H1 (cell line): ENCODE data around the gene LHFPL6. TPM values are rescaled to one million over a fixed set of nuclear protein-coding genes. Genes with fewer than 3 reads are reported as not detected.

Experiments
- BCL11A ChIP-seq, 2 experiments: IDR thresholded peaks; one replicate each; pipeline ENCODE4 v1.6.1; 2011; ENCODE audit warnings: low read depth in 2 of 2, low read length in 2 of 2, mild to moderate bottlenecking in 2 of 2
- CBX8 ChIP-seq: fragments of 300-800, 300-1000 bp; sonication (generic); IDR thresholded peaks from 2 replicates; pipeline ENCODE4 v1.7.1; 2016; ENCODE audit warnings: low read depth, low read length, borderline replicate concordance
- FOSL1 ChIP-seq: IDR thresholded peaks from 2 replicates; pipeline ENCODE4 v1.6.1; 2011; ENCODE audit warnings: mild to moderate bottlenecking, low read depth, low read length, moderate library complexity; ENCODE audit not compliant: insufficient read depth
- GABPA ChIP-seq: IDR thresholded peaks from 2 replicates; pipeline ENCODE4 v1.6.1; 2011; ENCODE audit warnings: mild to moderate bottlenecking, low read length, moderate library complexity, borderline replicate concordance; ENCODE audit not compliant: insufficient read depth
- JUND ChIP-seq: IDR thresholded peaks from 2 replicates; pipeline ENCODE4 v1.6.1; 2011; ENCODE audit warnings: mild to moderate bottlenecking, improper control_type of control experiment, low read length
- NANOG ChIP-seq: IDR thresholded peaks from 2 replicates; pipeline ENCODE4 v1.6.1; 2011; ENCODE audit warnings: low read length, low read depth, mild to moderate bottlenecking, inconsistent platforms; ENCODE audit not compliant: insufficient read depth, poor library complexity, severe bottlenecking
- POLR2AphosphoS5 ChIP-seq: IDR thresholded peaks from 2 replicates; pipeline ENCODE4 v1.6.1; 2011; ENCODE audit warnings: low read depth, low read length
- RFX5 ChIP-seq: IDR thresholded peaks from 2 replicates; pipeline ENCODE4 v1.6.1; 2011; ENCODE audit warnings: low read depth, low read length, improper control_type of control experiment, borderline replicate concordance
- SAP30 ChIP-seq: fragments of 300-600 bp; sonication (generic); IDR thresholded peaks from 2 replicates; pipeline ENCODE4 v1.7.1; 2012; ENCODE audit warnings: low read length, moderate library complexity, mild to moderate bottlenecking, inconsistent platforms; ENCODE audit not compliant: insufficient read depth, insufficient replicate concordance
- SP1 ChIP-seq: IDR thresholded peaks from 2 replicates; pipeline ENCODE4 v1.6.1; 2011; ENCODE audit warnings: low read depth, low read length
- TEAD4 ChIP-seq: IDR thresholded peaks from 2 replicates; pipeline ENCODE4 v1.6.1; 2012; ENCODE audit warnings: low read depth, low read length, inconsistent platforms, mixed read lengths
- YY1 ChIP-seq: IDR thresholded peaks from 2 replicates; pipeline ENCODE4 v1.6.1; 2011; ENCODE audit warnings: low read depth, mild to moderate bottlenecking, low read length
- polyA plus RNA-seq, 7 experiments: library from polyadenylated mRNA; depleted of rRNA in 3 of 7; stranded (reverse) in 5 of 7; unstranded in 2 of 7; fragments of >200 nt in 5 of 7; fragments of 200-250 nt in 2 of 7; gene quantifications; 1 replicate in 5 of 7; 2 replicates in 1 of 7; 4 replicates in 1 of 7; pipeline versions ENCODE4 v1.2.1 to v1.2.3, GENCODE V29; 2011 to 2013; ENCODE audit warnings: missing spikeins in 2 of 7, mixed read lengths in 2 of 7
- total RNA-seq: library from RNA; stranded (reverse); fragmentation: NEBNext Ultra II Directional; extraction: Animal tissue kit (Norgen Biotek cat#: 25700); gene quantifications from 2 replicates; pipeline ENCODE4 v1.2.1, GENCODE V29; 2021

Gene LHFPL6
- total and polyA plus RNA-seq, 2 of the 8 experiments (the other 6 are each of a cell fraction or from before 2014, with no cell fraction given) = 7.6 to 17.0 TPM

GRCh38 chr13:39385621-39386231, 217.3 kb downstream of the LHFPL6 start (continued):
- TF ChIP-seq CBX8 (no peak), SAP30 (no peak), JUND (no peak), YY1 (0 out of 2 replicates have a peak, but pooled peaks have one; percentile 3), SP1 (peak; percentile 87), RFX5 (no peak), FOSL1 (no peak), BCL11A (IDR thresholded peaks at IDR 0.05; ENCODE audit: low read depth in 2 of 2, low read length in 2 of 2) (peak in 1 of 2 experiments; percentile 72), POLR2AphosphoS5 (peak; percentile 75; the same call in 1 of the 2 replicates), NANOG (peak; percentile 84), TEAD4 (peak; percentile 24; the same call in 1 of the 2 replicates), GABPA (no peak)
